ENCODE data around the gene RNF123.
A peak's percentile ranks its signal among the peaks of the same experiment; 100 is the strongest.

RNF123 gene

GRCh38 chr3:49667701-49668413 lies 21.5 kb upstream of the RNF123 start:
- no peak for TF ChIP-seq CTCF (IDR thresholded peaks at IDR 0.05; ENCODE audit: extremely low read depth, missing control alignments)

GRCh38 chr3:49668414-49668797 lies 21.0 kb upstream of the RNF123 start:
- no peak for TF ChIP-seq CTCF (IDR thresholded peaks at IDR 0.05; ENCODE audit: extremely low read depth, missing control alignments)
- DNase-seq (ENCODE audit: low spot score) = no peak

More at GRCh38 chr3:49667701-49668413, 21.5 kb upstream of the RNF123 start:
- DNase-seq (ENCODE audit: low spot score) = no peak

GRCh38 chr3:49668861-49669260 lies 20.5 kb upstream of the RNF123 start:
- no peak for TF ChIP-seq CTCF (IDR thresholded peaks at IDR 0.05; ENCODE audit: extremely low read depth, missing control alignments)
- no peak for DNase-seq (ENCODE audit: low spot score)

- no peak for TF ChIP-seq CTCF (IDR thresholded peaks at IDR 0.05; ENCODE audit: extremely low read depth, missing control alignments)
- no peak for DNase-seq (ENCODE audit: low spot score)
Measured at GRCh38 chr3:49669352-49669751, 20.0 kb upstream of the RNF123 start.

GRCh38 chr3:49670940-49671290 lies 18.4 kb upstream of the RNF123 start:
- no peak for DNase-seq (ENCODE audit: low spot score)
- no peak for TF ChIP-seq CTCF (IDR thresholded peaks at IDR 0.05; ENCODE audit: extremely low read depth, missing control alignments)

GRCh38 chr3:49671291-49672288 lies 17.8 kb upstream of the RNF123 start:
- DNase-seq (ENCODE audit: low spot score) = peak; percentile 85
- TF ChIP-seq CTCF (IDR thresholded peaks at IDR 0.05; ENCODE audit: extremely low read depth, missing control alignments) = peak; percentile 92

GRCh38 chr3:49673121-49673714 lies 16.1 kb upstream of the RNF123 start:
- no peak for DNase-seq (ENCODE audit: low spot score)
- no peak for TF ChIP-seq CTCF (IDR thresholded peaks at IDR 0.05; ENCODE audit: extremely low read depth, missing control alignments)

Measured in GM20000 (cell line).